Erythroblast (primary cell): ENCODE results near the gene CCDC158.

Source experiments
- GATA1 ChIP-seq: IDR thresholded peaks from 2 replicates; pipeline ENCODE4 v1.6.1; 2011; ENCODE audit warnings: low read depth, mild to moderate bottlenecking, control low read depth, low read length, moderate library complexity
- POLR2A ChIP-seq: IDR thresholded peaks from 2 replicates; pipeline ENCODE4 v1.6.1; 2011; ENCODE audit warnings: mild to moderate bottlenecking, low read length

DNA sequence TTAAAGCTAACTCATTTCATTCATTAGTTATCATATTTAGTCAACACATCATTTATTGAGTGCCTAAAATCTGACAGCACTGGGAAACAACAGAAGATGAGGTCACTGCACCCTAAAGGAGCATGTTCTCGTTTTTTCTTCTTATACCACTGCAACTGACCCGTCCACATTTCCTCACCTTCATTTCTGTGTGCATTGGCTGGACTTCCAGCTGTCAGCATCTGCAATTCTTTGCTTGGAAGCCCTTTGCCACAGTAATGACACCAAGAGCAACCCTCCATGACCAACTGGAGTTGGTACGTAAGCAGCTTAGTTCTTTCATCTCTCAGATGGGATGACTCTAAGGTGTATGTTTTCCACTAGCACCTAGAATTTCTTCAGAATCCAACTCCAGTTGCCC is 27.3 kb upstream of the CCDC158 start:
- no peak for TF ChIP-seq POLR2A
- no peak for TF ChIP-seq GATA1
